Body of pancreas (tissue), 4 donors: ENCODE data around the gene ATPAF1.

Source experiments
- CTCF ChIP-seq, 7 experiments: fragments of 450-650 bp in 4 of 7; fragments of 200-600 bp in 3 of 7; sonication (generic) in 3 of 7; IDR thresholded peaks; one replicate each; pipeline ENCODE4 v1.5.1; 2016 to 2019; ENCODE audit warnings: antibody characterized with exemption in 7 of 7
- POLR2A ChIP-seq, 3 donors: fragments of 450-650 bp; IDR thresholded peaks; one replicate each; pipeline ENCODE4 v1.6.1; 2016; ENCODE audit warnings: antibody characterized with exemption in 3 of 3, mild to moderate bottlenecking in 2 of 3

GRCh38 chr1:46615735-46616134 lies 52.4 kb downstream of the ATPAF1 start:
- no peak for TF ChIP-seq CTCF (IDR thresholded peaks at IDR 0.05)
- TF ChIP-seq POLR2A (IDR thresholded peaks at IDR 0.05), result no peak
